ENCODE measurements around the gene PAH. TPM values are rescaled to one million over a fixed set of nuclear protein-coding genes. Genes with fewer than 3 reads are reported as not detected.

Gene PAH
- total RNA-seq, 4 donors from 2014 or later, result 0.58 to 1.2 (median 0.63) TPM; not detected in 1

DNA sequence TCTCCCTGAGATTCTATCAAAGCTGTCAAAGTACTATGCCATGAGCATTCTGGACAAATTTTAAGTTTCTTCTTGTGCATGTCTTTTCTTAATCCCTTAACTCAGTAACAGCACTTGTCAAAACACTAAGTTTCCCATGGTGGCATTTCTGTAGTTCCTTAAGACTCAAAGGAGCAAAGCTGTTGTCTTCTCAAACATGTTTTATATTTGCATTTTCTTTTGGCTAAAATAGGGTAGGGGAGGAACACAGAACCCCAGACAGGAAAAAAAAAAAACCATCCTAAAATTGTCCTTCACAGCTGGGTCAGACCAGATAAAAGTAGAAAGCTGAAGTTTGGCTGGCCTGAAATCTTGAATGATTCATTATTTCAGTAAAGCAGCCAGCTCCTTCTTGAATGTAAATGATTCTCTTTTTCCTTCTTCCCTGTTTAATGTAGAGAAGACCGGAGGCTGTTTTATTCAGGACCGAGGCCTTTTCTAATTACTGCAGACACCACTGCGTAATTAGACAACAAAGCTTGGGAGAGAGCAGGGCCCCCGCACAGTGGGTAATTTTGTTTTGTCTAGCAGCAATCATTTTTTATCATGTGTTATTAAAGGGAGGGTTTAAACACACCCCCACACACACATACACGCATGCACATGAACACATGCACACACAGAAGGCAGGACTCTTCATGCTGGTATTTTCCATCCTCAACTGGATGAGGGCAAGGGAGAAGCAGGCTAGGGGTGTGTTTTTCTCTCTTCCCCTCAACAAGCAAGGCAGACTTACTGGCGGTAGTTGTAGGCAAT lies 51.0 kb downstream of the PAH start:
- Histone ChIP-seq H3K4me1 (no peaks in the 10 kb centered on the region), H3K27me3 (no peaks in the 10 kb centered on the region), H3K9me3 (no peaks in the 10 kb centered on the region), H3K36me3 (no peaks in the 10 kb centered on the region), H3K4me3 (replicated peaks in 1 of 3) (no peak overlapping the region), H3K27ac (no peak overlapping the region)
- intact Hi-C loops (cut with DNase I), result no loop called here
- no peak for DNase-seq
- WGBS, 2 donors, result 82 to 84% methylated on average over 6 of the region's 6 CpGs
- TF ChIP-seq, protein P1, sequence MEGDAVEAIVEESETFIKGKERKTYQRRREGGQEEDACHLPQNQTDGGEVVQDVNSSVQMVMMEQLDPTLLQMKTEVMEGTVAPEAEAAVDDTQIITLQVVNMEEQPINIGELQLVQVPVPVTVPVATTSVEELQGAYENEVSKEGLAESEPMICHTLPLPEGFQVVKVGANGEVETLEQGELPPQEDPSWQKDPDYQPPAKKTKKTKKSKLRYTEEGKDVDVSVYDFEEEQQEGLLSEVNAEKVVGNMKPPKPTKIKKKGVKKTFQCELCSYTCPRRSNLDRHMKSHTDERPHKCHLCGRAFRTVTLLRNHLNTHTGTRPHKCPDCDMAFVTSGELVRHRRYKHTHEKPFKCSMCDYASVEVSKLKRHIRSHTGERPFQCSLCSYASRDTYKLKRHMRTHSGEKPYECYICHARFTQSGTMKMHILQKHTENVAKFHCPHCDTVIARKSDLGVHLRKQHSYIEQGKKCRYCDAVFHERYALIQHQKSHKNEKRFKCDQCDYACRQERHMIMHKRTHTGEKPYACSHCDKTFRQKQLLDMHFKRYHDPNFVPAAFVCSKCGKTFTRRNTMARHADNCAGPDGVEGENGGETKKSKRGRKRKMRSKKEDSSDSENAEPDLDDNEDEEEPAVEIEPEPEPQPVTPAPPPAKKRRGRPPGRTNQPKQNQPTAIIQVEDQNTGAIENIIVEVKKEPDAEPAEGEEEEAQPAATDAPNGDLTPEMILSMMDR (IDR thresholded peaks at IDR 0.05), result no peak
- TF ChIP-seq POLR2A (IDR thresholded peaks at IDR 0.05), result no peak

DNA sequence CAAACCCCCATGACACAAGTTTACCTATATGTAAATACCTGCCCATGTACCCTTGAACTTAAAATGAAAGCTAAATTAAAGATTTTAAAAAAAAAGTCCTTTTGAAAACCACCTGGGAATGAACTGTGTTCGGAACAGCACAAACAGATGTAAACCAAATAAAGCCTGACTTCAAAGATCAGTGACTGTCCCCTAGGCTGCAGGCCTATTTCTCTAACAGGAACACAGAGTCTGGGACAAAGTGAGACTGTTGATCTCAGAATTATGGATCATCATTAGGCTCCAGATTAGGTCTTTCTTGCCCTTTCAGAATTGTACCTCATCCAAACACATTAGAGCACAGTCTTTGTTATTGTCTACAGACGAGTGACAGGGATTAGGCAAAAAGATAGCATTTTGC lies 54.6 kb downstream of the PAH start:
- WGBS, 2 donors, result 73 to 80% methylated on average over 2 of the region's 2 CpGs
- no peak overlapping the region for H3K27ac ChIP-seq
- no peaks in the 10 kb centered on the region for H3K4me1 ChIP-seq
- DNase-seq, result no peak
- no peaks in the 10 kb centered on the region for H3K36me3 ChIP-seq
- H3K27me3 ChIP-seq, result no peaks in the 10 kb centered on the region
- no peak overlapping the region for H3K4me3 ChIP-seq (replicated peaks in 1 of 3)
- H3K9me3 ChIP-seq, result no peaks in the 10 kb centered on the region
- intact Hi-C loops (cut with DNase I), result no loop called here
- no peak for TF ChIP-seq POLR2A (IDR thresholded peaks at IDR 0.05)
- TF ChIP-seq, protein P1 (IDR thresholded peaks at IDR 0.05), result no peak

DNA sequence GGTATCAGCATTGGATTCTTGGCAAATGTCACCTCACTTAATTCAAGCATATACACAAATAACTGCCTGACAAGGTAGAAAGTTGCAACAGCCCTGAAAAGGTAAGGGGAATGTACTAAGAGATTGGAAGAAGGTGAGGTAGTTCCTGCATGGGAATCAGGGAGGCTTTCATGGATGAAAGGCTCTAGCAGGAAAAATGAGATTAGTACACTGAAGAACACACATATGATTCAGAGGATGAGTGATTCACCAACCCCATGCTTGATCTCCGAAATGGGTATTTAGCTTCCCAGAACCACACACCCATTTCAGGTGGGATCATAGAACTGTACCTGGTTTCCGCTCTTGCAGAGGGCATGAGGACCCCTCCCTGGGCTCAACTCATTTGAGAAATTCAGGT lies 65.8 kb downstream of the PAH start:
- Histone ChIP-seq H3K9me3 (no peaks in the 10 kb centered on the region), H3K27me3 (no peaks in the 10 kb centered on the region), H3K36me3 (no peaks in the 10 kb centered on the region), H3K4me3 (replicated peaks in 1 of 3) (no peak overlapping the region), H3K4me1 (no peaks in the 10 kb centered on the region), H3K27ac (no peak overlapping the region)
- DNase-seq, result no peak
- intact Hi-C loops (cut with DNase I), result no loop called here
- 91 to 93% methylated on average over 2 of the region's 2 CpGs for WGBS, 2 donors
- no peak for TF ChIP-seq POLR2A (IDR thresholded peaks at IDR 0.05)
- TF ChIP-seq, protein P1 (IDR thresholded peaks at IDR 0.05), result no peak

GRCh38 chr12:102849722-102850447 lies 67.2 kb downstream of the PAH start:
- no peaks in the 10 kb centered on the region for H3K36me3 ChIP-seq
- H3K27ac ChIP-seq, result no peak overlapping the region
- TF ChIP-seq, protein P1 (IDR thresholded peaks at IDR 0.05), result no peak
- WGBS, 2 donors, result 55 to 74% methylated on average over 4 of the region's 4 CpGs
- no peaks in the 10 kb centered on the region for H3K4me1 ChIP-seq
- H3K4me3 ChIP-seq (replicated peaks in 1 of 3), result no peak overlapping the region
- intact Hi-C loops (cut with DNase I), result no loop called here
- H3K9me3 ChIP-seq, result no peaks in the 10 kb centered on the region
- no peak for DNase-seq
- H3K27me3 ChIP-seq, result no peaks in the 10 kb centered on the region

GRCh38 chr12:102848832-102849231 lies 68.2 kb downstream of the PAH start:
- DNase-seq, result no peak
- H3K4me3 ChIP-seq (replicated peaks in 1 of 3), result no peak overlapping the region
- 83 to 86% methylated on average over 3 of the region's 3 CpGs for WGBS, 2 donors
- TF ChIP-seq POLR2A (IDR thresholded peaks at IDR 0.05), result no peak
- TF ChIP-seq, protein P1 (IDR thresholded peaks at IDR 0.05), result no peak
- H3K4me1 ChIP-seq, result no peaks in the 10 kb centered on the region
- H3K27ac ChIP-seq, result no peak overlapping the region
- no peaks in the 10 kb centered on the region for H3K27me3 ChIP-seq
- no peaks in the 10 kb centered on the region for H3K36me3 ChIP-seq
- no peaks in the 10 kb centered on the region for H3K9me3 ChIP-seq
- intact Hi-C loops (cut with DNase I), result no loop called here

Measured in thyroid gland (tissue), 4 donors.